ENCODE data around the gene PAPOLA. TPM values are rescaled to one million over a fixed set of nuclear protein-coding genes. Genes with fewer than 3 reads are reported as not detected.

Gene PAPOLA
- total and polyA plus RNA-seq, 2 experiments from 2014 or later, result 198 to 237 TPM

DNA sequence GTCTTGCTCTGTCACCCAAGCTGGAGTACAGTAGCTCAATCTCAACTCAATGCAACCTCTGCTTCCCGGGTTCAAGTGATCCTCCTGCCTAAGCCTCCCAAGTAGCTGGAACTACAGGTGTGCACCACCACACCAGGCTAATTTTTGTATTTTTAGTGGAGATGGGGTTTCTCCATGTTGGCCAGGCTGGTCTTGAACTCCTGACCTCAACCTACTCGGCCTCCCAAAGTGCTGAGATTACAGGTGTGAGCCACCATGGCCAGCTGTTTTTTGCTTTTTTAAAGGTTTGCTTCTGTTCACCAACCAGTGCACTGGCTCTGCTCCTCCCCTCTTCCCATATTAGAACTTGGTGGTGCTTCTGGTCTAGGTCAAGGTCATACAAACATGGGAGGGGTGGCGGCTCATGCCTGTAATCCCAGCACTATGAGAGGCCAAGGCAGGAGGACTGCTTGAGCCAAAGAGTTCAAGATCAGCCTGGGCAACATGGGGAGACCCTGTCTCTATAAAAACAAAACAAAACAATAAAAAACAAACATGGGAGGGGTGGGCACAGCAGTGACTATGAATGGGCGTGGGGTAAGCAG lies 20.4 kb upstream of the PAPOLA start:
- H4K20me1 ChIP-seq (replicated peaks; ENCODE audit: insufficient read depth), result no peaks in the 10 kb centered on the region

More for the DNA sequence above, 20.4 kb upstream of the PAPOLA start:
- H3K4me2 ChIP-seq, result no peak overlapping the region
- no peaks in the 10 kb centered on the region for H3K36me3 ChIP-seq (ENCODE audit: insufficient read depth)
- H3K4me3 ChIP-seq, result no peak overlapping the region
- no peak overlapping the region for H3K4me3 Mint-ChIP-seq
- no peaks in the 10 kb centered on the region; the same call in 2 of the 3 replicates for H3K9me3 Mint-ChIP-seq
- no peaks in the 10 kb centered on the region for H3K4me1 ChIP-seq (ENCODE audit: insufficient read depth)
- H3K27me3 Mint-ChIP-seq (ENCODE audit: insufficient read depth, low read depth, poor library complexity), result peaks cover 2% of the 10 kb centered on the region
- H3K79me2 ChIP-seq (replicated peaks; ENCODE audit: insufficient read depth), result no peaks in the 10 kb centered on the region
- ATAC-seq (no peak), DNase-seq (ENCODE audit: low spot score) (no peak)
- H3K4me1 Mint-ChIP-seq, result no peaks in the 10 kb centered on the region
- H2AFZ ChIP-seq, result no peak overlapping the region
- no peaks in the 10 kb centered on the region for H3K9me2 ChIP-seq (ENCODE audit: insufficient read depth)
- no peaks in the 10 kb centered on the region for H3K27me3 ChIP-seq (ENCODE audit: insufficient read depth)
- no peak overlapping the region for H3K27ac Mint-ChIP-seq
- no peak overlapping the region for H3K27ac ChIP-seq (ENCODE audit: low read depth)
- no peaks in the 10 kb centered on the region for H3F3A ChIP-seq (replicated peaks; ENCODE audit: low read depth)
- no peaks in the 10 kb centered on the region for H3K36me3 Mint-ChIP-seq (ENCODE audit: low read depth)
- no peak for TF ChIP-seq STAT1 (IDR thresholded peaks at IDR 0.05; ENCODE audit: unreplicated experiment)
- TF ChIP-seq, protein P1, sequence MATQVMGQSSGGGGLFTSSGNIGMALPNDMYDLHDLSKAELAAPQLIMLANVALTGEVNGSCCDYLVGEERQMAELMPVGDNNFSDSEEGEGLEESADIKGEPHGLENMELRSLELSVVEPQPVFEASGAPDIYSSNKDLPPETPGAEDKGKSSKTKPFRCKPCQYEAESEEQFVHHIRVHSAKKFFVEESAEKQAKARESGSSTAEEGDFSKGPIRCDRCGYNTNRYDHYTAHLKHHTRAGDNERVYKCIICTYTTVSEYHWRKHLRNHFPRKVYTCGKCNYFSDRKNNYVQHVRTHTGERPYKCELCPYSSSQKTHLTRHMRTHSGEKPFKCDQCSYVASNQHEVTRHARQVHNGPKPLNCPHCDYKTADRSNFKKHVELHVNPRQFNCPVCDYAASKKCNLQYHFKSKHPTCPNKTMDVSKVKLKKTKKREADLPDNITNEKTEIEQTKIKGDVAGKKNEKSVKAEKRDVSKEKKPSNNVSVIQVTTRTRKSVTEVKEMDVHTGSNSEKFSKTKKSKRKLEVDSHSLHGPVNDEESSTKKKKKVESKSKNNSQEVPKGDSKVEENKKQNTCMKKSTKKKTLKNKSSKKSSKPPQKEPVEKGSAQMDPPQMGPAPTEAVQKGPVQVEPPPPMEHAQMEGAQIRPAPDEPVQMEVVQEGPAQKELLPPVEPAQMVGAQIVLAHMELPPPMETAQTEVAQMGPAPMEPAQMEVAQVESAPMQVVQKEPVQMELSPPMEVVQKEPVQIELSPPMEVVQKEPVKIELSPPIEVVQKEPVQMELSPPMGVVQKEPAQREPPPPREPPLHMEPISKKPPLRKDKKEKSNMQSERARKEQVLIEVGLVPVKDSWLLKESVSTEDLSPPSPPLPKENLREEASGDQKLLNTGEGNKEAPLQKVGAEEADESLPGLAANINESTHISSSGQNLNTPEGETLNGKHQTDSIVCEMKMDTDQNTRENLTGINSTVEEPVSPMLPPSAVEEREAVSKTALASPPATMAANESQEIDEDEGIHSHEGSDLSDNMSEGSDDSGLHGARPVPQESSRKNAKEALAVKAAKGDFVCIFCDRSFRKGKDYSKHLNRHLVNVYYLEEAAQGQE (IDR thresholded peaks at IDR 0.05; ENCODE audit: unreplicated experiment), result no peak
- TF ChIP-seq, protein P2, sequence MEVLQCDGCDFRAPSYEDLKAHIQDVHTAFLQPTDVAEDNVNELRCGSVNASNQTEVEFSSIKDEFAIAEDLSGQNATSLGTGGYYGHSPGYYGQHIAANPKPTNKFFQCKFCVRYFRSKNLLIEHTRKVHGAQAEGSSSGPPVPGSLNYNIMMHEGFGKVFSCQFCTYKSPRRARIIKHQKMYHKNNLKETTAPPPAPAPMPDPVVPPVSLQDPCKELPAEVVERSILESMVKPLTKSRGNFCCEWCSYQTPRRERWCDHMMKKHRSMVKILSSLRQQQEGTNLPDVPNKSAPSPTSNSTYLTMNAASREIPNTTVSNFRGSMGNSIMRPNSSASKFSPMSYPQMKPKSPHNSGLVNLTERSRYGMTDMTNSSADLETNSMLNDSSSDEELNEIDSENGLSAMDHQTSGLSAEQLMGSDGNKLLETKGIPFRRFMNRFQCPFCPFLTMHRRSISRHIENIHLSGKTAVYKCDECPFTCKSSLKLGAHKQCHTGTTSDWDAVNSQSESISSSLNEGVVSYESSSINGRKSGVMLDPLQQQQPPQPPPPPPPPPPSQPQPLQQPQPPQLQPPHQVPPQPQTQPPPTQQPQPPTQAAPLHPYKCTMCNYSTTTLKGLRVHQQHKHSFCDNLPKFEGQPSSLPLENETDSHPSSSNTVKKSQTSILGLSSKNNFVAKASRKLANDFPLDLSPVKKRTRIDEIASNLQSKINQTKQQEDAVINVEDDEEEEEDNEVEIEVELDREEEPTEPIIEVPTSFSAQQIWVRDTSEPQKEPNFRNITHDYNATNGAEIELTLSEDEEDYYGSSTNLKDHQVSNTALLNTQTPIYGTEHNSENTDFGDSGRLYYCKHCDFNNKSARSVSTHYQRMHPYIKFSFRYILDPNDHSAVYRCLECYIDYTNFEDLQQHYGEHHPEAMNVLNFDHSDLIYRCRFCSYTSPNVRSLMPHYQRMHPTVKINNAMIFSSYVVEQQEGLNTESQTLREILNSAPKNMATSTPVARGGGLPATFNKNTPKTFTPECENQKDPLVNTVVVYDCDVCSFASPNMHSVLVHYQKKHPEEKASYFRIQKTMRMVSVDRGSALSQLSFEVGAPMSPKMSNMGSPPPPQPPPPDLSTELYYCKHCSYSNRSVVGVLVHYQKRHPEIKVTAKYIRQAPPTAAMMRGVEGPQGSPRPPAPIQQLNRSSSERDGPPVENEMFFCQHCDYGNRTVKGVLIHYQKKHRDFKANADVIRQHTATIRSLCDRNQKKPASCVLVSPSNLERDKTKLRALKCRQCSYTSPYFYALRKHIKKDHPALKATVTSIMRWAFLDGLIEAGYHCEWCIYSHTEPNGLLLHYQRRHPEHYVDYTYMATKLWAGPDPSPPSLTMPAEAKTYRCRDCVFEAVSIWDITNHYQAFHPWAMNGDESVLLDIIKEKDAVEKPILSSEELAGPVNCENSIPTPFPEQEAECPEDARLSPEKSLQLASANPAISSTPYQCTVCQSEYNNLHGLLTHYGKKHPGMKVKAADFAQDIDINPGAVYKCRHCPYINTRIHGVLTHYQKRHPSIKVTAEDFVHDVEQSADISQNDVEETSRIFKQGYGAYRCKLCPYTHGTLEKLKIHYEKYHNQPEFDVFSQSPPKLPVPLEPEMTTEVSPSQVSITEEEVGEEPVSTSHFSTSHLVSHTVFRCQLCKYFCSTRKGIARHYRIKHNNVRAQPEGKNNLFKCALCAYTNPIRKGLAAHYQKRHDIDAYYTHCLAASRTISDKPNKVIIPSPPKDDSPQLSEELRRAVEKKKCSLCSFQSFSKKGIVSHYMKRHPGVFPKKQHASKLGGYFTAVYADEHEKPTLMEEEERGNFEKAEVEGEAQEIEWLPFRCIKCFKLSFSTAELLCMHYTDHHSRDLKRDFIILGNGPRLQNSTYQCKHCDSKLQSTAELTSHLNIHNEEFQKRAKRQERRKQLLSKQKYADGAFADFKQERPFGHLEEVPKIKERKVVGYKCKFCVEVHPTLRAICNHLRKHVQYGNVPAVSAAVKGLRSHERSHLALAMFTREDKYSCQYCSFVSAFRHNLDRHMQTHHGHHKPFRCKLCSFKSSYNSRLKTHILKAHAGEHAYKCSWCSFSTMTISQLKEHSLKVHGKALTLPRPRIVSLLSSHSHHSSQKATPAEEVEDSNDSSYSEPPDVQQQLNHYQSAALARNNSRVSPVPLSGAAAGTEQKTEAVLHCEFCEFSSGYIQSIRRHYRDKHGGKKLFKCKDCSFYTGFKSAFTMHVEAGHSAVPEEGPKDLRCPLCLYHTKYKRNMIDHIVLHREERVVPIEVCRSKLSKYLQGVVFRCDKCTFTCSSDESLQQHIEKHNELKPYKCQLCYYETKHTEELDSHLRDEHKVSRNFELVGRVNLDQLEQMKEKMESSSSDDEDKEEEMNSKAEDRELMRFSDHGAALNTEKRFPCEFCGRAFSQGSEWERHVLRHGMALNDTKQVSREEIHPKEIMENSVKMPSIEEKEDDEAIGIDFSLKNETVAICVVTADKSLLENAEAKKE (CRISPR knock-in tag; IDR thresholded peaks at IDR 0.05), result no peak
- TF ChIP-seq CREB1 (CRISPR knock-in tag; IDR thresholded peaks at IDR 0.05; ENCODE audit: low read depth), result no peak
- TF ChIP-seq ZNF331 (CRISPR knock-in tag; IDR thresholded peaks at IDR 0.05; ENCODE audit: low read depth), result no peak
- no peak for TF ChIP-seq POLR2AphosphoS5 (IDR thresholded peaks at IDR 0.05; ENCODE audit: low read depth)
- TF ChIP-seq JUNB (IDR thresholded peaks at IDR 0.05; ENCODE audit: unreplicated experiment), result no peak
- TF ChIP-seq, protein P3, sequence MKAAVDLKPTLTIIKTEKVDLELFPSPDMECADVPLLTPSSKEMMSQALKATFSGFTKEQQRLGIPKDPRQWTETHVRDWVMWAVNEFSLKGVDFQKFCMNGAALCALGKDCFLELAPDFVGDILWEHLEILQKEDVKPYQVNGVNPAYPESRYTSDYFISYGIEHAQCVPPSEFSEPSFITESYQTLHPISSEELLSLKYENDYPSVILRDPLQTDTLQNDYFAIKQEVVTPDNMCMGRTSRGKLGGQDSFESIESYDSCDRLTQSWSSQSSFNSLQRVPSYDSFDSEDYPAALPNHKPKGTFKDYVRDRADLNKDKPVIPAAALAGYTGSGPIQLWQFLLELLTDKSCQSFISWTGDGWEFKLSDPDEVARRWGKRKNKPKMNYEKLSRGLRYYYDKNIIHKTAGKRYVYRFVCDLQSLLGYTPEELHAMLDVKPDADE (IDR thresholded peaks at IDR 0.05), result no peak
- no peak for TF ChIP-seq NANOG (IDR thresholded peaks at IDR 0.05; ENCODE audit: borderline replicate concordance)

All from GM23338 (cell line).